HepG2 (cell line): ENCODE data around the gene UCK2.

Experiments
- CTCF ChIP-seq: sonication (generic); formaldehyde crosslinking; IDR thresholded peaks from 2 replicates; pipeline ENCODE4 v1.5.0; 2020; ENCODE audit warnings: mild to moderate bottlenecking, missing genetic modification reagents, moderate library complexity
- HNRNPLL ChIP-seq: fragments of 200-400 bp; formaldehyde crosslinking; IDR thresholded peaks from 2 replicates; pipeline ENCODE4 v1.6.1; 2017; ENCODE audit warnings: mild to moderate bottlenecking, low read depth, low read length; ENCODE audit not compliant: poor library complexity, severe bottlenecking
- KAT7 ChIP-seq: IDR thresholded peaks from 2 replicates; pipeline ENCODE4 v1.6.1; 2018; ENCODE audit warnings: borderline replicate concordance, missing compliant biosample characterization
- MAZ ChIP-seq, 2 experiments: sonication (generic) in 1 of 2; formaldehyde crosslinking in 1 of 2; IDR thresholded peaks; 2 replicates each; pipeline versions ENCODE4 v1.5.0 to v1.6.1; 2012 to 2020; ENCODE audit warnings: low read depth in 2 of 2, mild to moderate bottlenecking in 2 of 2, borderline replicate concordance in 1 of 2, improper control_type of control experiment in 1 of 2, low read length in 1 of 2, missing genetic modification reagents in 1 of 2, moderate library complexity in 1 of 2
- POLR2AphosphoS5 ChIP-seq: IDR thresholded peaks from 2 replicates; pipeline ENCODE4 v1.6.1; 2012; ENCODE audit warnings: low read depth, low read length
- PTBP1 ChIP-seq: fragments of 200-400 bp; formaldehyde crosslinking; IDR thresholded peaks from 2 replicates; pipeline ENCODE4 v1.6.1; 2018; ENCODE audit warnings: low read length, low read depth; ENCODE audit not compliant: poor library complexity, severe bottlenecking
- SUZ12 ChIP-seq: fragments of 150-350 bp; IDR thresholded peaks from 2 replicates; pipeline ENCODE4 v1.6.1; 2014; ENCODE audit warnings: low read depth, low read length
- TCF12 ChIP-seq, 2 experiments: fragments of 450-650 bp in 1 of 2; sonication (generic) in 1 of 2; formaldehyde crosslinking in 1 of 2; IDR thresholded peaks; 2 replicates each; pipeline versions ENCODE4 v1.6.1 to v1.8.0; 2017 to 2022; ENCODE audit warnings: antibody characterized with exemption in 1 of 2, mild to moderate bottlenecking in 1 of 2, missing genetic modification reagents in 1 of 2, moderate library complexity in 1 of 2
- TCF7 ChIP-seq: sonication (generic); IDR thresholded peaks from 2 replicates; pipeline ENCODE4 v1.6.1; 2016; ENCODE audit warnings: antibody characterized with exemption, low read depth
- ZBTB1 ChIP-seq: sonication (generic); formaldehyde crosslinking; IDR thresholded peaks from 2 replicates; pipeline ENCODE4 v1.4.0; 2020; ENCODE audit warnings: missing genetic modification reagents, borderline replicate concordance
- ZNF362 ChIP-seq: sonication (generic); formaldehyde crosslinking; IDR thresholded peaks from 2 replicates; pipeline ENCODE4 v1.4.0; 2020; ENCODE audit warnings: missing genetic modification reagents, mild to moderate bottlenecking, borderline replicate concordance
- ZNF800 ChIP-seq: sonication (generic); formaldehyde crosslinking; IDR thresholded peaks from 2 replicates; pipeline ENCODE4 v1.4.0; 2020; ENCODE audit warnings: missing genetic modification reagents

- TF ChIP-seq MAZ (IDR thresholded peaks at IDR 0.05; ENCODE audit: borderline replicate concordance, low read depth, low read length) (no peak), MAZ (CRISPR knock-in tag; IDR thresholded peaks at IDR 0.05; ENCODE audit: low read depth) (no peak), PTBP1 (no peak), ZNF800 (CRISPR knock-in tag) (no peak), TCF7 (no peak), SUZ12 (no peak), CTCF (CRISPR knock-in tag) (no peak), HNRNPLL (no peak), TCF12 (IDR thresholded peaks at IDR 0.05) (no peak), TCF12 (CRISPR knock-in tag; IDR thresholded peaks at IDR 0.05) (no peak), ZBTB1 (no peak), POLR2AphosphoS5 (no peak), ZNF362 (CRISPR knock-in tag) (no peak), KAT7 (no peak)
Measured at GRCh38 chr1:165895451-165895871, 68.0 kb downstream of the UCK2 start.
